OCI-LY7 (cell line): ENCODE measurements around the gene USP46. TPM values are rescaled to one million over a fixed set of nuclear protein-coding genes. Genes with fewer than 3 reads are reported as not detected.

Source experiments
- BruUV-seq: library from RNA; stranded (reverse); fragments of 400-500 nt; replicated peaks from 2 replicates; lab custom pipeline; 2021; lab: Mats Ljungman, UMichigan
- CTCF ChIA-PET: fragments of 300-600 bp; sonication (Branson Sonifier 250); formaldehyde crosslinking; loops from one replicate; lab custom pipeline; 2022; ENCODE audit warnings: antibody characterized with exemption; ENCODE audit not compliant: unreplicated experiment; lab: Charles Lee
- POLR2A ChIA-PET: fragments of 300-600 bp; sonication (Branson Sonifier 250); formaldehyde crosslinking; loops from one replicate; lab custom pipeline; 2022; ENCODE audit warnings: antibody characterized with exemption; lab: Charles Lee
- DNase-seq: peaks from one replicate; pipeline ENCODE4 v3.0.0-alpha.2; 2015; ENCODE audit warnings: low spot score
- H2AFZ ChIP-seq: fragments of 200-600 bp; sonication (generic), shearing (Covaris generic); 2 replicates; pipeline ENCODE4 v1.6.1; 2014; ENCODE audit warnings: mild to moderate bottlenecking, antibody characterized with exemption, low read length, moderate library complexity
- H3K27ac ChIP-seq: fragments of 200-600 bp; sonication (generic); 2 replicates; pipeline ENCODE4 v1.5.1; 2014; ENCODE audit warnings: mixed run types, low read depth, mild to moderate bottlenecking, moderate library complexity, low read length, inconsistent platforms; ENCODE audit not compliant: poor library complexity, severe bottlenecking
- H3K36me3 ChIP-seq: fragments of 200-600 bp; sonication (generic); 2 replicates; pipeline ENCODE4 v1.6.1; 2014; ENCODE audit warnings: mild to moderate bottlenecking, antibody characterized with exemption, low read length, moderate library complexity, mixed read lengths; ENCODE audit not compliant: insufficient read depth
- H3K4me1 ChIP-seq: fragments of 200-600 bp; sonication (generic); 2 replicates; pipeline ENCODE4 v1.5.1; 2014; ENCODE audit warnings: mild to moderate bottlenecking, low read length; ENCODE audit not compliant: insufficient read depth, poor library complexity, severe bottlenecking
- H3K4me2 ChIP-seq: fragments of 200-600 bp; sonication (generic); 2 replicates; pipeline ENCODE4 v1.6.1; 2014; ENCODE audit warnings: mild to moderate bottlenecking, low read length
- H3K4me3 ChIP-seq: fragments of 200-600 bp; sonication (generic); 2 replicates; pipeline ENCODE4 v1.5.1; 2014; ENCODE audit warnings: mild to moderate bottlenecking, low read depth, low read length; ENCODE audit not compliant: poor library complexity, severe bottlenecking
- H3K79me2 ChIP-seq: fragments of 200-600 bp; sonication (generic); 2 replicates; pipeline ENCODE4 v1.6.1; 2016; ENCODE audit warnings: low read depth, mild to moderate bottlenecking, low read length, moderate library complexity, mixed read lengths; ENCODE audit not compliant: insufficient read depth
- H3K9me2 ChIP-seq: fragments of 200-600 bp; sonication (generic); 2 replicates; pipeline ENCODE4 v1.6.1; 2016; ENCODE audit warnings: mild to moderate bottlenecking, low read length, mixed read lengths; ENCODE audit not compliant: insufficient read depth
- H3K9me3 ChIP-seq: fragments of 200-600 bp; sonication (generic); 2 replicates; pipeline ENCODE4 v1.6.1; 2014; ENCODE audit warnings: mild to moderate bottlenecking, mixed run types, low read length, mixed read lengths
- H4K20me1 ChIP-seq: fragments of 200-600 bp; sonication (generic); 2 replicates; pipeline ENCODE4 v1.6.1; 2014; ENCODE audit warnings: mild to moderate bottlenecking, antibody characterized with exemption, low read length, moderate library complexity, mixed read lengths; ENCODE audit not compliant: insufficient read depth
- EZH2phosphoT487 ChIP-seq: fragments of 200-600 bp; sonication (generic); IDR thresholded peaks from 2 replicates; pipeline ENCODE4 v1.6.1; 2018; ENCODE audit warnings: low read depth, borderline replicate concordance, mild to moderate bottlenecking, mixed run types, antibody characterized with exemption, low read length, moderate library complexity, mixed read lengths
- intact Hi-C: fragments of 100-400 bp; cut with micrococcal nuclease; formaldehyde crosslinking; loops from one replicate; pipeline ENCODE4 v1.10.0; 2022; ENCODE audit not compliant: unreplicated experiment
- total RNA-seq, 2 experiments: library from RNA; depleted of rRNA in 1 of 2; stranded (reverse); fragments of >200 nt in 1 of 2; shearing (Covaris generic) in 1 of 2; gene quantifications; 2 replicates each; pipeline ENCODE4 v1.2.3, GENCODE V29; 2014 to 2022
- TF ChIP-seq, protein P1 (sequence below): fragments of 200-600 bp; sonication (generic); conservative IDR thresholded peaks from 2 replicates; pipeline ENCODE4 v1.5.1; 2014; ENCODE audit warnings: mild to moderate bottlenecking, antibody characterized with exemption, low read length, moderate library complexity, mixed read lengths

Gene USP46
- total RNA-seq, 2 experiments from 2014 or later: 5.4 to 15.8 TPM

- H3K4me1 ChIP-seq: no peaks in the 10 kb centered on the region
- no peak overlapping the region for H2AFZ ChIP-seq
- no peaks in the 10 kb centered on the region for H3K79me2 ChIP-seq
- H4K20me1 ChIP-seq: no peaks in the 10 kb centered on the region
- H3K4me3 ChIP-seq: no peak overlapping the region
- H3K4me2 ChIP-seq: no peak overlapping the region
- POLR2A ChIA-PET: interaction anchor here (0.6 kb wide), 2 partner anchors 116 to 237 kb away, joined by 3 to 5 read pairs; no protein-coding TSS in a partner anchor
- no peaks in the 10 kb centered on the region for H3K36me3 ChIP-seq
- TF ChIP-seq EZH2phosphoT487: no peak
- TF ChIP-seq, protein P1, sequence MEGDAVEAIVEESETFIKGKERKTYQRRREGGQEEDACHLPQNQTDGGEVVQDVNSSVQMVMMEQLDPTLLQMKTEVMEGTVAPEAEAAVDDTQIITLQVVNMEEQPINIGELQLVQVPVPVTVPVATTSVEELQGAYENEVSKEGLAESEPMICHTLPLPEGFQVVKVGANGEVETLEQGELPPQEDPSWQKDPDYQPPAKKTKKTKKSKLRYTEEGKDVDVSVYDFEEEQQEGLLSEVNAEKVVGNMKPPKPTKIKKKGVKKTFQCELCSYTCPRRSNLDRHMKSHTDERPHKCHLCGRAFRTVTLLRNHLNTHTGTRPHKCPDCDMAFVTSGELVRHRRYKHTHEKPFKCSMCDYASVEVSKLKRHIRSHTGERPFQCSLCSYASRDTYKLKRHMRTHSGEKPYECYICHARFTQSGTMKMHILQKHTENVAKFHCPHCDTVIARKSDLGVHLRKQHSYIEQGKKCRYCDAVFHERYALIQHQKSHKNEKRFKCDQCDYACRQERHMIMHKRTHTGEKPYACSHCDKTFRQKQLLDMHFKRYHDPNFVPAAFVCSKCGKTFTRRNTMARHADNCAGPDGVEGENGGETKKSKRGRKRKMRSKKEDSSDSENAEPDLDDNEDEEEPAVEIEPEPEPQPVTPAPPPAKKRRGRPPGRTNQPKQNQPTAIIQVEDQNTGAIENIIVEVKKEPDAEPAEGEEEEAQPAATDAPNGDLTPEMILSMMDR: no peak
- no TSS peak for BruUV-seq
- DNase-seq: no peak
- intact Hi-C loops: no loop called here
- H3K9me2 ChIP-seq: no peaks in the 10 kb centered on the region
- no peak overlapping the region for H3K27ac ChIP-seq
- CTCF ChIA-PET: no interaction called here
- H3K9me3 ChIP-seq: no peaks in the 10 kb centered on the region
Measured at GRCh38 chr4:52574036-52574435, 85.1 kb downstream of the USP46 start.

DNA sequence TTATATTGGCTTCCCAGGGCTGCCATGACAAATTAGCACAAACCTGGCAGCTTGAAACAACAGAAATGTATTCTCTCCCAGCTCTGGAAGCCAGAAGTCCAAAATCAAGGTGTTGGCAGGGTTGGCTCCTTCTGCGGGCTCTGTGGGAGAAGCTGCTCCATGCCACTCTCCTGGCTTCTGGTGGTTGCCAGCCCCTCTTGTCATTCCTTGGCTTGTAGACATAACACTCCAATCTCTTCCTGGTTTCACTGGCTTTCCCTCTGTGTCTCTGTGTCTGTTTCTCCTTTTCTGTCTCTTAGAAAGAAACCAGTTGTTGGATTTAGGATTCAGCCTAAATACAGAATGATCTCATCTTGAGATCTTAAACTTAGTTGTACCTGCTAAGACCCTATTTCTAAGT lies 85.5 kb downstream of the USP46 start:
- CTCF ChIA-PET: no interaction called here
- Histone ChIP-seq H3K4me1 (no peaks in the 10 kb centered on the region), H3K79me2 (no peaks in the 10 kb centered on the region), H3K9me3 (no peaks in the 10 kb centered on the region), H3K36me3 (no peaks in the 10 kb centered on the region), H3K27ac (no peak overlapping the region), H3K9me2 (no peaks in the 10 kb centered on the region), H4K20me1 (no peaks in the 10 kb centered on the region), H3K4me2 (no peak overlapping the region), H2AFZ (no peak overlapping the region), H3K4me3 (no peak overlapping the region)
- no TSS peak for BruUV-seq
- POLR2A ChIA-PET: no interaction called here
- TF ChIP-seq EZH2phosphoT487: no peak
- TF ChIP-seq, protein P1: no peak
- intact Hi-C loops: no loop called here
- DNase-seq: no peak

- BruUV-seq: no TSS peak
- intact Hi-C loops: no loop called here
- ChIA-PET CTCF (no interaction called here), POLR2A (no interaction called here)
- Histone ChIP-seq H2AFZ (no peak overlapping the region), H4K20me1 (no peaks in the 10 kb centered on the region), H3K36me3 (no peaks in the 10 kb centered on the region), H3K27ac (no peak overlapping the region), H3K9me3 (no peaks in the 10 kb centered on the region), H3K9me2 (no peaks in the 10 kb centered on the region), H3K79me2 (no peaks in the 10 kb centered on the region), H3K4me1 (no peaks in the 10 kb centered on the region), H3K4me2 (no peak overlapping the region), H3K4me3 (no peak overlapping the region)
- TF ChIP-seq, protein P1: no peak
- TF ChIP-seq EZH2phosphoT487: no peak
- no peak for DNase-seq
Measured at GRCh38 chr4:52572936-52573485, 86.1 kb downstream of the USP46 start.
